Urinary bladder (tissue), 4 donors: ENCODE results near the gene LINC00632. TPM values are rescaled to one million over a fixed set of nuclear protein-coding genes. Genes with fewer than 3 reads are reported as not detected.

Experiments
- DNase-seq: peaks from one replicate; pipeline ENCODE4 v3.0.0-alpha.2; 2015; ENCODE audit errors: extremely low spot score
- H3K27ac ChIP-seq: one replicate; pipeline ENCODE4 v1.5.1; 2013; ENCODE audit warnings: low read depth, mild to moderate bottlenecking, moderate library complexity
- H3K36me3 ChIP-seq: one replicate; pipeline ENCODE4 v1.6.1; 2013; ENCODE audit warnings: mild to moderate bottlenecking, moderate library complexity; ENCODE audit not compliant: insufficient read depth
- H3K4me1 ChIP-seq: one replicate; pipeline ENCODE4 v1.6.1; 2013; ENCODE audit warnings: mild to moderate bottlenecking, moderate library complexity; ENCODE audit not compliant: insufficient read depth
- H3K4me3 ChIP-seq: one replicate; pipeline ENCODE4 v1.5.1; 2013; ENCODE audit warnings: low read depth, low read length
- WGBS: extraction: QIAGEN DNeasy Blood & Tissue Kit; methylation state at CpG from one replicate; pipeline ENCODE4 v1.1.7; 2013; 5-methylcytosine and 5-hydroxymethylcytosine counted together
- polyA plus RNA-seq: library from polyadenylated mRNA; stranded (reverse); fragments of 200-250 nt; gene quantifications from one replicate; pipeline ENCODE4 v1.2.3, GENCODE V29; 2013
- total RNA-seq: library from RNA; depleted of rRNA; stranded (reverse); fragments of >200 nt; gene quantifications from one replicate; pipeline ENCODE4 v1.2.3, GENCODE V29; 2014
- donor health status: healthy with polysubstance abuse.
- donor health status: healthy.

LINC00632 gene
- total and polyA plus RNA-seq, 2 donors = 2.0 to 173 TPM

GRCh38 chrX:140723121-140723715, 13.7 kb downstream of the LINC00632 start:
- 62% methylated on average over 4 of the region's 4 CpGs for WGBS
- Histone ChIP-seq H3K4me1 (no peaks in the 10 kb centered on the region), H3K27ac (no peak overlapping the region), H3K36me3 (no peaks in the 10 kb centered on the region), H3K4me3 (no peak overlapping the region)
- DNase-seq = no peak

- WGBS = 88% methylated on average over 3 of the region's 3 CpGs
- H3K27ac ChIP-seq = no peak overlapping the region
- no peak overlapping the region for H3K4me3 ChIP-seq
- no peak for DNase-seq
- H3K36me3 ChIP-seq = no peaks in the 10 kb centered on the region
- no peaks in the 10 kb centered on the region for H3K4me1 ChIP-seq
Measured at GRCh38 chrX:140724309-140724708, 14.8 kb downstream of the LINC00632 start.

- DNase-seq = no peak
- Histone ChIP-seq H3K4me3 (no peak overlapping the region), H3K27ac (no peak overlapping the region), H3K4me1 (no peaks in the 10 kb centered on the region), H3K36me3 (no peaks in the 10 kb centered on the region)
- 76% methylated on average over 3 of the region's 3 CpGs for WGBS
Measured at GRCh38 chrX:140724736-140725135, 15.2 kb downstream of the LINC00632 start.

- DNase-seq = no peak
- Histone ChIP-seq H3K36me3 (no peaks in the 10 kb centered on the region), H3K4me1 (no peaks in the 10 kb centered on the region), H3K4me3 (no peak overlapping the region), H3K27ac (no peak overlapping the region)
- WGBS = 96% methylated on average over 4 of the region's 4 CpGs
Measured at GRCh38 chrX:140725500-140725899, 15.9 kb downstream of the LINC00632 start.

- no peak overlapping the region for H3K27ac ChIP-seq
- no peak for DNase-seq
- H3K36me3 ChIP-seq = no peaks in the 10 kb centered on the region
- 26% methylated on average over 10 of the region's 10 CpGs for WGBS
- H3K4me3 ChIP-seq = no peak overlapping the region
- H3K4me1 ChIP-seq = no peaks in the 10 kb centered on the region
Measured at GRCh38 chrX:140733766-140734342, 24.3 kb downstream of the LINC00632 start.

- no peak overlapping the region for H3K4me3 ChIP-seq
- no peak for DNase-seq
- no peaks in the 10 kb centered on the region for H3K36me3 ChIP-seq
- no peaks in the 10 kb centered on the region for H3K4me1 ChIP-seq
- H3K27ac ChIP-seq = no peak overlapping the region
Measured at GRCh38 chrX:140744085-140744484, 34.5 kb downstream of the LINC00632 start.

- H3K4me3 ChIP-seq = no peak overlapping the region
- no peaks in the 10 kb centered on the region for H3K36me3 ChIP-seq
- DNase-seq = no peak
- 62% methylated on average over 6 of the region's 6 CpGs for WGBS
- H3K27ac ChIP-seq = no peak overlapping the region
- no peaks in the 10 kb centered on the region for H3K4me1 ChIP-seq
Measured at GRCh38 chrX:140756941-140757340, 47.4 kb downstream of the LINC00632 start.

GRCh38 chrX:140762061-140762460, 52.5 kb downstream of the LINC00632 start:
- no peak for DNase-seq
- under 1% methylated on average over 7 of the region's 7 CpGs for WGBS
- Histone ChIP-seq H3K36me3 (no peaks in the 10 kb centered on the region), H3K4me3 (no peak overlapping the region), H3K27ac (no peak overlapping the region), H3K4me1 (no peaks in the 10 kb centered on the region)

- Histone ChIP-seq H3K4me1 (no peaks in the 10 kb centered on the region), H3K27ac (no peak overlapping the region), H3K36me3 (no peaks in the 10 kb centered on the region), H3K4me3 (peak overlapping the region; percentile 33)
- WGBS = 0% methylated on average over 31 of the region's 31 CpGs
- no peak for DNase-seq
Measured at GRCh38 chrX:140764401-140764919, 54.9 kb downstream of the LINC00632 start.

GRCh38 chrX:140765043-140765784, 55.7 kb downstream of the LINC00632 start:
- no peak for DNase-seq
- Histone ChIP-seq H3K27ac (no peak overlapping the region), H3K4me3 (no peak overlapping the region), H3K36me3 (no peaks in the 10 kb centered on the region), H3K4me1 (no peaks in the 10 kb centered on the region)
- WGBS = 4% methylated on average over 19 of the region's 19 CpGs

- WGBS = 8% methylated on average over 8 of the region's 8 CpGs
- no peak overlapping the region for H3K4me3 ChIP-seq
- peak; percentile 53 for DNase-seq
Measured at GRCh38 chrX:140766024-140766611, 56.6 kb downstream of the LINC00632 start.

GRCh38 chrX:140767646-140768045, 58.1 kb downstream of the LINC00632 start:
- WGBS = 85% methylated on average over 3 of the region's 3 CpGs
- no peak for DNase-seq
- no peak overlapping the region for H3K27ac ChIP-seq
- no peaks in the 10 kb centered on the region for H3K4me1 ChIP-seq
- H3K4me3 ChIP-seq = no peak overlapping the region
- no peaks in the 10 kb centered on the region for H3K36me3 ChIP-seq

More at GRCh38 chrX:140766024-140766611, 56.6 kb downstream of the LINC00632 start:
- no peaks in the 10 kb centered on the region for H3K36me3 ChIP-seq
- no peaks in the 10 kb centered on the region for H3K4me1 ChIP-seq
- no peak overlapping the region for H3K27ac ChIP-seq

- DNase-seq = no peak
- Histone ChIP-seq H3K36me3 (no peaks in the 10 kb centered on the region), H3K4me1 (no peaks in the 10 kb centered on the region), H3K4me3 (no peak overlapping the region), H3K27ac (no peak overlapping the region)
- WGBS = 78% methylated on average over 4 of the region's 4 CpGs
Measured at GRCh38 chrX:140775211-140775610, 65.7 kb downstream of the LINC00632 start.

- DNase-seq = no peak
- Histone ChIP-seq H3K36me3 (no peaks in the 10 kb centered on the region), H3K4me1 (no peaks in the 10 kb centered on the region), H3K27ac (no peak overlapping the region), H3K4me3 (no peak overlapping the region)
- WGBS = 97% methylated on average over 31 of the region's 31 CpGs
Measured at GRCh38 chrX:140776320-140776719, 66.8 kb downstream of the LINC00632 start.
